Measurements from ENCODE around the gene TM2D1. TPM values are rescaled to one million over a fixed set of nuclear protein-coding genes. Genes with fewer than 3 reads are reported as not detected.

TM2D1 gene
- polyA plus RNA-seq, 2 of the 4 experiments (the other 2 are of a cell fraction) = 32.4 to 54.2 TPM

DNA sequence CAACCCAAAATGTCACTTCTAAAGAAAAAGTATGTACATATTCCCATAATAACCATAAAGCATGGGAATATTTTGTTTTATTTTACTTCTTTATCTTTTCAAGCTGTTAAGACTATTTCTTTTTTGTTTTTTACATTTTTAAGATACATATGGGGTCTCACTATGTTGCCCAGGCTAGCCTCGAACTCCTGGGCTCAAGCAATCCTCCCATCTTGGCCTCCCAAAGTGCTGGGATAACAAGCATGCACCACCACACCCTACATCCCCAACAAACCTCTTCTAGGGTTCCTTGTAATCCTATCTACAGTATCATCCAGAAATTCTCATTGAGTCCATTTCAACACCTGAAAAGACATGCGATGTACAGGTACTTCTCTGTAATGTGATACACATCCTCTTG is 87.5 kb downstream of the TM2D1 start (continued):
- TF ChIP-seq, protein P1, sequence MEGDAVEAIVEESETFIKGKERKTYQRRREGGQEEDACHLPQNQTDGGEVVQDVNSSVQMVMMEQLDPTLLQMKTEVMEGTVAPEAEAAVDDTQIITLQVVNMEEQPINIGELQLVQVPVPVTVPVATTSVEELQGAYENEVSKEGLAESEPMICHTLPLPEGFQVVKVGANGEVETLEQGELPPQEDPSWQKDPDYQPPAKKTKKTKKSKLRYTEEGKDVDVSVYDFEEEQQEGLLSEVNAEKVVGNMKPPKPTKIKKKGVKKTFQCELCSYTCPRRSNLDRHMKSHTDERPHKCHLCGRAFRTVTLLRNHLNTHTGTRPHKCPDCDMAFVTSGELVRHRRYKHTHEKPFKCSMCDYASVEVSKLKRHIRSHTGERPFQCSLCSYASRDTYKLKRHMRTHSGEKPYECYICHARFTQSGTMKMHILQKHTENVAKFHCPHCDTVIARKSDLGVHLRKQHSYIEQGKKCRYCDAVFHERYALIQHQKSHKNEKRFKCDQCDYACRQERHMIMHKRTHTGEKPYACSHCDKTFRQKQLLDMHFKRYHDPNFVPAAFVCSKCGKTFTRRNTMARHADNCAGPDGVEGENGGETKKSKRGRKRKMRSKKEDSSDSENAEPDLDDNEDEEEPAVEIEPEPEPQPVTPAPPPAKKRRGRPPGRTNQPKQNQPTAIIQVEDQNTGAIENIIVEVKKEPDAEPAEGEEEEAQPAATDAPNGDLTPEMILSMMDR (IDR thresholded peaks at IDR 0.05) = no peak
- TF ChIP-seq FOSB (CRISPR knock-in tag; IDR thresholded peaks at IDR 0.05) = no peak
- no peak for TF ChIP-seq MYC (IDR thresholded peaks at IDR 0.05; ENCODE audit: borderline replicate concordance, low read length)
- no peak for TF ChIP-seq ZFP36 (IDR thresholded peaks at IDR 0.05; ENCODE audit: borderline replicate concordance, partially characterized antibody)

DNA sequence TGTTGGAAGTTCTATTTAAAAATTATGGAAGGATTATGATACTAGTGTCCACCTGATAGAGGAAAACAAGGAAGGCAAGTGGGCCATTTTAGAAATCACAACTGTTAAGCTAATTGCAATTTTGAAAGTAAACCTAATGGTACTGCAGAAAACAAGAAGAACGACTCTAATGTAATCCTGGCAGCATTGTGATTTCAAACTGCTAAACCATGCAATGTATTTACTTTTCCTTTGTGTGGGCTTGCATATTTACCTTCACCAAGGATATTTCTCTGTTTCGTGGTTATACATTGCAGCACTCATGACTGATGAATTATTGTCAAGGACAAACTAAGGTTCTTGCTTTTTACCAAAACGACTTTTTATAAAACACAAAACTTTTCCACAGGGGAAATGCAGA is 88.1 kb downstream of the TM2D1 start:
- no peaks in the 10 kb centered on the region for H3K9me3 ChIP-seq
- no peaks in the 10 kb centered on the region for H3K4me1 ChIP-seq
- H3K4me3 ChIP-seq = no peak overlapping the region
- CTCF ChIA-PET = no interaction called here
- WGBS (ENCODE audit: missing lambda C conversion rate) = 38% methylated on average over 3 of the region's 3 CpGs
- no peak overlapping the region for H3K4me2 ChIP-seq
- ATAC-seq (no peak), FAIRE-seq (no peak), DNase-seq (ENCODE audit: low read depth in 1 of 2, low spot score in 1 of 2) (no peak)
- TF ChIP-seq FOSB (CRISPR knock-in tag; IDR thresholded peaks at IDR 0.05) = no peak
- TF ChIP-seq NR3C1 (IDR thresholded peaks at IDR 0.05) = no peak
- TF ChIP-seq BHLHE40 (IDR thresholded peaks at IDR 0.05; ENCODE audit: low read depth, low read length) = no peak
- no peak for TF ChIP-seq CBX2 (IDR thresholded peaks at IDR 0.05; ENCODE audit: borderline replicate concordance, low read depth)
- no peak for TF ChIP-seq ZNF302 (CRISPR knock-in tag; IDR thresholded peaks at IDR 0.05)
- TF ChIP-seq, protein P2, sequence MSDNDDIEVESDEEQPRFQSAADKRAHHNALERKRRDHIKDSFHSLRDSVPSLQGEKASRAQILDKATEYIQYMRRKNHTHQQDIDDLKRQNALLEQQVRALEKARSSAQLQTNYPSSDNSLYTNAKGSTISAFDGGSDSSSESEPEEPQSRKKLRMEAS (IDR thresholded peaks at IDR 0.05) = no peak
- TF ChIP-seq HEYL (CRISPR knock-in tag; IDR thresholded peaks at IDR 0.05) = no peak
- no peak for TF ChIP-seq CEBPB (IDR thresholded peaks at IDR 0.05)
- TF ChIP-seq EP300 (IDR thresholded peaks at IDR 0.05) = no peak
- TF ChIP-seq GATA3 (IDR thresholded peaks at IDR 0.05; ENCODE audit: borderline replicate concordance) = no peak
- no peak for TF ChIP-seq HOXB5 (CRISPR knock-in tag; IDR thresholded peaks at IDR 0.05)
- no peak for TF ChIP-seq HOXA7 (CRISPR knock-in tag; IDR thresholded peaks at IDR 0.05)
- no peak for TF ChIP-seq MYC (IDR thresholded peaks at IDR 0.05; ENCODE audit: borderline replicate concordance, low read length)
- TF ChIP-seq, protein P3, sequence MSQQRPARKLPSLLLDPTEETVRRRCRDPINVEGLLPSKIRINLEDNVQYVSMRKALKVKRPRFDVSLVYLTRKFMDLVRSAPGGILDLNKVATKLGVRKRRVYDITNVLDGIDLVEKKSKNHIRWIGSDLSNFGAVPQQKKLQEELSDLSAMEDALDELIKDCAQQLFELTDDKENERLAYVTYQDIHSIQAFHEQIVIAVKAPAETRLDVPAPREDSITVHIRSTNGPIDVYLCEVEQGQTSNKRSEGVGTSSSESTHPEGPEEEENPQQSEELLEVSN (IDR thresholded peaks at IDR 0.05; ENCODE audit: borderline replicate concordance, low read depth) = no peak
- TF ChIP-seq, protein P4, sequence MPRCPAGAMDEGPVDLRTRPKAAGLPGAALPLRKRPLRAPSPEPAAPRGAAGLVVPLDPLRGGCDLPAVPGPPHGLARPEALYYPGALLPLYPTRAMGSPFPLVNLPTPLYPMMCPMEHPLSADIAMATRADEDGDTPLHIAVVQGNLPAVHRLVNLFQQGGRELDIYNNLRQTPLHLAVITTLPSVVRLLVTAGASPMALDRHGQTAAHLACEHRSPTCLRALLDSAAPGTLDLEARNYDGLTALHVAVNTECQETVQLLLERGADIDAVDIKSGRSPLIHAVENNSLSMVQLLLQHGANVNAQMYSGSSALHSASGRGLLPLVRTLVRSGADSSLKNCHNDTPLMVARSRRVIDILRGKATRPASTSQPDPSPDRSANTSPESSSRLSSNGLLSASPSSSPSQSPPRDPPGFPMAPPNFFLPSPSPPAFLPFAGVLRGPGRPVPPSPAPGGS (IDR thresholded peaks at IDR 0.05) = no peak
- no peak for TF ChIP-seq JUNB (IDR thresholded peaks at IDR 0.05)
- no peak for TF ChIP-seq NFE2L2 (conservative IDR thresholded peaks at IDR 0.05; ENCODE audit: low read length)
- no peak for TF ChIP-seq RNF2 (IDR thresholded peaks at IDR 0.05; ENCODE audit: borderline replicate concordance, low read depth)
- no peak overlapping the region for H3K27ac ChIP-seq
- POLR2A ChIA-PET = no interaction called here

DNA sequence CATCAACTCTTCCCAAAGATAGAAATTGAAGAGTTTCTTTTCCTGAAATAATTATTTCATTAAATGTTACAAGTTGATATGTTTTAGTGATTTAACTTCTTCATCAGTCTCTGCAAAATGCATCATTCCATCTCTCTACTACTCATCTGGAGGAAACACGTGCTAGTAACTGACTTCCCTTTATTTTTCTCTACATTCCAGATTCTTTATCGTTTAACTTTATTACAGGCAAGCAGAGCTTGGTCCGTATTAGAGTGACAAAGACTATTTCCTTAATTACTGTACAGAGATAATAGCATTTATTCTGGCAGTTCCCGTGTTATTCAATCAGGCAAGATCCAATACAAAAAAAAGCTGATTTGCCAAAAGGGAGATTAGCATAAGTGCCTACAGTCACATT is 88.6 kb downstream of the TM2D1 start:
- H3K4me3 ChIP-seq = no peak overlapping the region
- TF ChIP-seq NPAS2 (CRISPR knock-in tag; IDR thresholded peaks at IDR 0.05; ENCODE audit: borderline replicate concordance) (no peak), ZFP36 (IDR thresholded peaks at IDR 0.05; ENCODE audit: borderline replicate concordance, partially characterized antibody) (no peak), MAFK (IDR thresholded peaks at IDR 0.05; ENCODE audit: partially characterized antibody) (no peak), CBX2 (IDR thresholded peaks at IDR 0.05; ENCODE audit: borderline replicate concordance, low read depth) (no peak), ESRRA (IDR thresholded peaks at IDR 0.05; ENCODE audit: borderline replicate concordance, low read length) (no peak), BHLHE40 (IDR thresholded peaks at IDR 0.05; ENCODE audit: low read depth, low read length) (no peak), CEBPB (IDR thresholded peaks at IDR 0.05) (no peak), KDM5A (IDR thresholded peaks at IDR 0.05) (no peak), ZSCAN20 (CRISPR knock-in tag; IDR thresholded peaks at IDR 0.05) (no peak), POLR2AphosphoS2 (conservative IDR thresholded peaks at IDR 0.05; ENCODE audit: low read length) (no peak), TP53 (CRISPR knock-in tag; IDR thresholded peaks at IDR 0.05) (no peak)
- H3K4me1 ChIP-seq = no peaks in the 10 kb centered on the region
- H3K9me3 ChIP-seq = no peaks in the 10 kb centered on the region
- no peak overlapping the region for H3K4me2 ChIP-seq
- POLR2A ChIA-PET = no interaction called here
- CTCF ChIA-PET = no interaction called here
- WGBS (ENCODE audit: missing lambda C conversion rate) = 75% methylated on average over 4 of the region's 4 CpGs
- FAIRE-seq (no peak), DNase-seq (ENCODE audit: low read depth in 1 of 2, low spot score in 1 of 2) (no peak), ATAC-seq (no peak)
- H3K27ac ChIP-seq = no peak overlapping the region

Measured in A549 (cell line).